ENCODE results near the gene HOXC9. TPM values are rescaled to one million over a fixed set of nuclear protein-coding genes. Genes with fewer than 3 reads are reported as not detected.

Gene HOXC9
- total RNA-seq, 1 experiment from 2014 or later: 11.3 TPM

GRCh38 chr12:53952871-53953734 is 46.9 kb upstream of the HOXC9 start:
- Histone ChIP-seq H3K27me3 (ENCODE audit: insufficient read depth, low read length) (no peaks in the 10 kb centered on the region), H3K27ac (ENCODE audit: low read depth, low read length) (no peak overlapping the region), H3K4me2 (ENCODE audit: low read length) (peak overlapping the region; percentile 82), H3K4me1 (ENCODE audit: control insufficient read depth in 1 of 2, insufficient read depth in 2 of 2, low read length in 2 of 2) (peaks cover 12 to 15% of the 10 kb centered on the region in 2 experiments), H3K9ac (ENCODE audit: low read length) (peak overlapping the region; percentile 43), H3K4me3 (replicated peaks in 1 of 2; ENCODE audit: low read depth in 1 of 2, low read length in 2 of 2) (peak overlapping the region; percentile 36 to 49), H3K36me3 (ENCODE audit: control insufficient read depth in 1 of 2, insufficient read depth in 2 of 2, low read length in 2 of 2) (no peaks in the 10 kb centered on the region), H3K9me3 (ENCODE audit: control insufficient read depth in 1 of 2, insufficient read depth in 1 of 2, low read depth in 1 of 2, low read length in 2 of 2) (no peaks in the 10 kb centered on the region), H4K20me1 (ENCODE audit: insufficient read depth) (no peaks in the 10 kb centered on the region), H3K79me2 (ENCODE audit: insufficient read depth, low read length) (no peaks in the 10 kb centered on the region), H3K9me2 (ENCODE audit: insufficient read depth) (no peaks in the 10 kb centered on the region), H2AFZ (ENCODE audit: low read depth, low read length, poor library complexity, severe bottlenecking) (peak overlapping the region; percentile 99)
- ChIA-PET CTCF (interaction anchor here (0.7 to 1.7 kb wide), 2 partner anchors 207 to 249 kb away, joined by 3 to 6 read pairs; no protein-coding TSS in a partner anchor), RAD21 (ENCODE audit: low non-redundant PET in 1 of 2, low total read pairs in 2 of 2, uncharacterized antibody in 2 of 2, unreplicated experiment in 2 of 2) (no interaction called here), POLR2A (interaction anchor here (0.7 to 1.1 kb wide), 2 partner anchors 15 to 595 kb away, joined by 3 to 4 read pairs; partner anchors contain the start of gene HOXC13)
- BruUV-seq (replicated peaks): no TSS peak
- ATAC-seq: peak; percentile 87
- DNase-seq (ENCODE audit: low read depth, low spot score): peak; percentile 13
- intact Hi-C loops (cut with micrococcal nuclease): no loop called here
- TF ChIP-seq ELF1 (IDR thresholded peaks at IDR 0.05; ENCODE audit: borderline replicate concordance, low read depth) (no peak), MAX (IDR thresholded peaks at IDR 0.05) (0 out of 2 replicates have a peak, but pooled peaks have one; percentile 33), EZH2 (IDR thresholded peaks at IDR 0.05) (no peak)

- ATAC-seq (no peak), DNase-seq (ENCODE audit: low read depth, low spot score) (no peak)
- no peaks in the 10 kb centered on the region for H3K79me2 ChIP-seq (ENCODE audit: insufficient read depth, low read length)
- no peak overlapping the region for H3K4me3 ChIP-seq (replicated peaks in 1 of 2; ENCODE audit: low read depth in 1 of 2, low read length in 2 of 2)
- ChIA-PET RAD21 (ENCODE audit: low non-redundant PET in 1 of 2, low total read pairs in 2 of 2, uncharacterized antibody in 2 of 2, unreplicated experiment in 2 of 2) (no interaction called here), CTCF (interaction anchor here (0.8 to 1.7 kb wide), 2 partner anchors 31 to 208 kb away, joined by 3 to 6 read pairs; partner anchors contain the start of gene HOXC10), POLR2A (interaction anchor here (1.1 kb wide), 1 partner anchor 16 kb away, joined by 4 read pairs; the partner anchor contains the start of gene HOXC13)
- H3K36me3 ChIP-seq (ENCODE audit: control insufficient read depth in 1 of 2, insufficient read depth in 2 of 2, low read length in 2 of 2): no peaks in the 10 kb centered on the region
- H3K4me2 ChIP-seq (ENCODE audit: low read length): peak overlapping the region; percentile 82
- no peaks in the 10 kb centered on the region for H3K9me2 ChIP-seq (ENCODE audit: insufficient read depth)
- BruUV-seq (replicated peaks): no TSS peak
- no peak overlapping the region for H3K9ac ChIP-seq (ENCODE audit: low read length)
- H3K27ac ChIP-seq (ENCODE audit: low read depth, low read length): no peak overlapping the region
- no peak overlapping the region for H2AFZ ChIP-seq (ENCODE audit: low read depth, low read length, poor library complexity, severe bottlenecking)
- intact Hi-C loops (cut with micrococcal nuclease): no loop called here
- no peaks in the 10 kb centered on the region for H3K27me3 ChIP-seq (ENCODE audit: insufficient read depth, low read length)
- no peaks in the 10 kb centered on the region for H4K20me1 ChIP-seq (ENCODE audit: insufficient read depth)
- H3K9me3 ChIP-seq (ENCODE audit: control insufficient read depth in 1 of 2, insufficient read depth in 1 of 2, low read depth in 1 of 2, low read length in 2 of 2): no peaks in the 10 kb centered on the region
- peaks cover 12 to 15% of the 10 kb centered on the region in 2 experiments for H3K4me1 ChIP-seq (ENCODE audit: control insufficient read depth in 1 of 2, insufficient read depth in 2 of 2, low read length in 2 of 2)
- TF ChIP-seq EZH2 (IDR thresholded peaks at IDR 0.05) (no peak), FOSL1 (IDR thresholded peaks at IDR 0.05; ENCODE audit: low read depth) (no peak), CEBPB (IDR thresholded peaks at IDR 0.05; ENCODE audit: low read depth) (no peak), TCF7L2 (IDR thresholded peaks at IDR 0.05; ENCODE audit: borderline replicate concordance, extremely low read depth, insufficient read depth, insufficient read length) (no peak), EGR1 (IDR thresholded peaks at IDR 0.05; ENCODE audit: low read depth) (no peak), ELF1 (IDR thresholded peaks at IDR 0.05; ENCODE audit: borderline replicate concordance, low read depth) (no peak), POLR2A (IDR thresholded peaks at IDR 0.05; ENCODE audit: borderline replicate concordance, extremely low read depth, insufficient read depth, insufficient read length) (no peak), ZNF274 (IDR thresholded peaks at IDR 0.05; ENCODE audit: low read depth, low read length) (no peak), ZFX (IDR thresholded peaks at IDR 0.05) (no peak), REST (IDR thresholded peaks at IDR 0.05; ENCODE audit: low read depth) (no peak), POLR2AphosphoS5 (IDR thresholded peaks at IDR 0.05; ENCODE audit: low read depth, low read length) (no peak), JUND (IDR thresholded peaks at IDR 0.05) (no peak)
Observed at GRCh38 chr12:53953831-53954693, 45.9 kb upstream of the HOXC9 start.

All from HCT116 (cell line).